ENCODE results near the gene RNASE8. TPM values are rescaled to one million over a fixed set of nuclear protein-coding genes. Genes with fewer than 3 reads are reported as not detected.

RNASE8 gene
- total and polyA plus RNA-seq, 2 of the 8 experiments (the other 6 are each of a cell fraction or from before 2014, with no cell fraction given): not detected

GRCh38 chr14:21048638-21049037 lies 9.0 kb upstream of the RNASE8 start (continued):
- TF ChIP-seq CHD7 (IDR thresholded peaks at IDR 0.05; ENCODE audit: insufficient replicate concordance, low read length) (no peak), CTCF (IDR thresholded peaks at IDR 0.05; ENCODE audit: control extremely low read depth in 1 of 3, insufficient read depth in 1 of 3, low read depth in 1 of 3, low read length in 3 of 3) (no peak), CREB1 (IDR thresholded peaks at IDR 0.05) (no peak), RAD21 (IDR thresholded peaks at IDR 0.05 in 1 of 2, conservative IDR thresholded peaks at IDR 0.05 in 1 of 2; ENCODE audit: low read depth in 2 of 2, low read length in 2 of 2) (no peak)
